ENCODE data around the gene NUDT1. TPM values are rescaled to one million over a fixed set of nuclear protein-coding genes. Genes with fewer than 3 reads are reported as not detected.

NUDT1 gene
- total RNA-seq, 1 experiment from 2014 or later, result 92.6 TPM

DNA sequence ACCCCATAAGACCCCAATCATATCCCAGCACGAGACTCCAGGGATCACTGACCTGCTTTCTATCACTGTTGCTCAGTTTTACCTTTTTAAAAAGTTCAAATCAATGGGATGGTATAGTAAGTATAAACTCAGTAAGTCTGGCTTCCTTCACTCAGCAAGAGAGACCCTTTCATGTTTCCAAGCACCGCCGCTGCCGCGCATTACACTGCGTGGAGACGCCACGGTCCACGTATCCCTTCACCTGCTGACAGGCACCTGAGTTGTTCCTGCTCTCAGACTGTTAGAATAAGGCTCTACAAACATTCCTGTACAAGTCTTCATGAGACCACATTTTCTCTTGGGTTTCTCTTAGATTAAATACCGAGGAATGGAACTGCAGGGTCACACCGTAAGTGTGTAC lies 37.6 kb upstream of the NUDT1 start:
- ChIA-PET POLR2A (no interaction called here), CTCF (no interaction called here)
- Histone ChIP-seq H3K36me3 (ENCODE audit: control insufficient read depth, insufficient read depth, low read length) (peaks cover 9% of the 10 kb centered on the region), H3K27me3 (ENCODE audit: control insufficient read depth, insufficient read depth, low read length) (no peaks in the 10 kb centered on the region), H3K27ac (ENCODE audit: low read length) (no peak overlapping the region), H3K4me3 (ENCODE audit: low read depth in 2 of 2, low read length in 2 of 2) (no peak overlapping the region), H3K9me3 (ENCODE audit: control insufficient read depth, insufficient read depth, low read depth, low read length) (no peaks in the 10 kb centered on the region), H3K4me1 (ENCODE audit: control insufficient read depth, insufficient read depth, low read length) (no peaks in the 10 kb centered on the region)
- DNase-seq (ENCODE audit: low read depth, low spot score) (no peak), ATAC-seq (no peak)
- intact Hi-C loops (cut with micrococcal nuclease; ENCODE audit: unreplicated experiment) (no loop called here), in situ Hi-C loops (cut with HindIII; ENCODE audit: low pct_unique_long_range_greater_than_20kb, low sequenced_read_pairs) (no loop called here)
- no TSS peak for BruUV-seq (replicated peaks)
- TF ChIP-seq CTCF (IDR thresholded peaks at IDR 0.05) (no peak), POLR2AphosphoS5 (IDR thresholded peaks at IDR 0.05; ENCODE audit: low read depth, low read length) (no peak), TCF7L2 (IDR thresholded peaks at IDR 0.05; ENCODE audit: low read depth, low read length) (no peak), SIN3A (IDR thresholded peaks at IDR 0.05; ENCODE audit: borderline replicate concordance, insufficient read depth, low read depth, low read length) (no peak)
- TF ChIP-seq, protein P1, sequence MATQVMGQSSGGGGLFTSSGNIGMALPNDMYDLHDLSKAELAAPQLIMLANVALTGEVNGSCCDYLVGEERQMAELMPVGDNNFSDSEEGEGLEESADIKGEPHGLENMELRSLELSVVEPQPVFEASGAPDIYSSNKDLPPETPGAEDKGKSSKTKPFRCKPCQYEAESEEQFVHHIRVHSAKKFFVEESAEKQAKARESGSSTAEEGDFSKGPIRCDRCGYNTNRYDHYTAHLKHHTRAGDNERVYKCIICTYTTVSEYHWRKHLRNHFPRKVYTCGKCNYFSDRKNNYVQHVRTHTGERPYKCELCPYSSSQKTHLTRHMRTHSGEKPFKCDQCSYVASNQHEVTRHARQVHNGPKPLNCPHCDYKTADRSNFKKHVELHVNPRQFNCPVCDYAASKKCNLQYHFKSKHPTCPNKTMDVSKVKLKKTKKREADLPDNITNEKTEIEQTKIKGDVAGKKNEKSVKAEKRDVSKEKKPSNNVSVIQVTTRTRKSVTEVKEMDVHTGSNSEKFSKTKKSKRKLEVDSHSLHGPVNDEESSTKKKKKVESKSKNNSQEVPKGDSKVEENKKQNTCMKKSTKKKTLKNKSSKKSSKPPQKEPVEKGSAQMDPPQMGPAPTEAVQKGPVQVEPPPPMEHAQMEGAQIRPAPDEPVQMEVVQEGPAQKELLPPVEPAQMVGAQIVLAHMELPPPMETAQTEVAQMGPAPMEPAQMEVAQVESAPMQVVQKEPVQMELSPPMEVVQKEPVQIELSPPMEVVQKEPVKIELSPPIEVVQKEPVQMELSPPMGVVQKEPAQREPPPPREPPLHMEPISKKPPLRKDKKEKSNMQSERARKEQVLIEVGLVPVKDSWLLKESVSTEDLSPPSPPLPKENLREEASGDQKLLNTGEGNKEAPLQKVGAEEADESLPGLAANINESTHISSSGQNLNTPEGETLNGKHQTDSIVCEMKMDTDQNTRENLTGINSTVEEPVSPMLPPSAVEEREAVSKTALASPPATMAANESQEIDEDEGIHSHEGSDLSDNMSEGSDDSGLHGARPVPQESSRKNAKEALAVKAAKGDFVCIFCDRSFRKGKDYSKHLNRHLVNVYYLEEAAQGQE (IDR thresholded peaks at IDR 0.05; ENCODE audit: insufficient read depth in 1 of 2, low read depth in 2 of 2, low read length in 1 of 2), result no peak

- no peak for TF ChIP-seq TCF7L2 (IDR thresholded peaks at IDR 0.05; ENCODE audit: low read depth, low read length)
- TF ChIP-seq, protein P1 (IDR thresholded peaks at IDR 0.05; ENCODE audit: insufficient read depth in 1 of 2, low read depth in 2 of 2, low read length in 1 of 2), result no peak
- no peak for TF ChIP-seq POLR2AphosphoS5 (IDR thresholded peaks at IDR 0.05; ENCODE audit: low read depth, low read length)
- no peak for TF ChIP-seq CTCF (IDR thresholded peaks at IDR 0.05)
- TF ChIP-seq SIN3A (IDR thresholded peaks at IDR 0.05; ENCODE audit: borderline replicate concordance, insufficient read depth, low read depth, low read length), result no peak
- ChIA-PET POLR2A (no interaction called here), CTCF (no interaction called here)
- no peaks in the 10 kb centered on the region for H3K9me3 ChIP-seq (ENCODE audit: control insufficient read depth, insufficient read depth, low read depth, low read length)
- intact Hi-C loops (cut with micrococcal nuclease; ENCODE audit: unreplicated experiment), result no loop called here
- no peaks in the 10 kb centered on the region for H3K27me3 ChIP-seq (ENCODE audit: control insufficient read depth, insufficient read depth, low read length)
- no peaks in the 10 kb centered on the region for H3K4me1 ChIP-seq (ENCODE audit: control insufficient read depth, insufficient read depth, low read length)
- ATAC-seq (no peak), DNase-seq (ENCODE audit: low read depth, low spot score) (no peak)
- no TSS peak for BruUV-seq (replicated peaks)
- H3K4me3 ChIP-seq (ENCODE audit: low read depth in 2 of 2, low read length in 2 of 2), result no peak overlapping the region
- in situ Hi-C loops (cut with HindIII; ENCODE audit: low pct_unique_long_range_greater_than_20kb, low sequenced_read_pairs), result no loop called here
- peaks cover 9% of the 10 kb centered on the region for H3K36me3 ChIP-seq (ENCODE audit: control insufficient read depth, insufficient read depth, low read length)
- no peak overlapping the region for H3K27ac ChIP-seq (ENCODE audit: low read length)
These were observed 36.8 kb upstream of the NUDT1 start for GRCh38 chr7:2205036-2205780.
